SIG-M5 treated with dmso at 0.1 percent for 504 hours (cell line): ENCODE data around the gene WDR37.
"Not testable (repeated sequence)": the region's sequence is repeated elsewhere in the genome, so short reads cannot be mapped to it uniquely, and the experiment has no call there.

Source experiments
- DNase-seq: peaks from one replicate; lab custom pipeline; 2025; ENCODE audit not compliant: unreplicated experiment; lab: John Stamatoyannopoulos, UW

Gene WDR37

DNA sequence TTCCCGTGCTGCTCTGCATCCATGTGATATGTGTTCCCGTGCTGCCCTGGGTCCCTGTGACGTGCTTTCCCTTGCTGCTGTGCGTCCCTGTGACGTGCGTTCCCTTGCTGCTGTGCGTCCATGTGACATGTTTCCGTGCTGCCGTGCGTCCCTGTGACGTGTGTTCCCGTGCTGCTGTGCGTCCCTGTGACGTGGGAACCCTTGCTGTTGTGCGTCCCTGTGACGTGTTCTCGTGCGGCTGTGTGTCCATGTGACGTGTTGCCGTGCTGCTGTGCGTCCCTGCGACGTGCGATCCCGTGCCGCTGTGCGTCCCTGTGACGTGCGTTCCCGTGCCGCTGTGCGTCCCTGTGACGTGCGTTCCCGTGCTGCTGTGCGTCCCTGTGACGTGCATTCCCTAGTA, 45.8 kb downstream of the WDR37 start:
- no peak for DNase-seq

DNA sequence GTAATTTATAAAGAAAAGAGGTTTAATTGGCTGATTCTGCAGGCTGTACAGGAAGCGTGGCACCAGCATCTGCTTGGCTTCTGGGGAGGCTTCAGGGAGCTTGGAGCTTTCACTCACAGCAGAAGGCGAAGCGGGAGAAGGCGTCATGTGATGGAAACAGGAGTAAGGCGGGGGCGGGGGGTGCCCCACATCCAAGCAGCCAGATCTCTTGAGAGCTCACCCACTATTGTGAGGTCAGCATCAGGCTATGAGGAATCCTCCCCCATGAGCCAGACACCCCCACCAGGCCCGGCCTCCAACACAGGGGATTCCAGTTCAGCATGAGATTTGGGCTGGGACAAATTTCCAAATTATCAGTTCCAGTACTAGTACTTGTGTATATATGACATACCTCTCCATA, 46.2 kb downstream of the WDR37 start:
- DNase-seq, result no peak

DNA sequence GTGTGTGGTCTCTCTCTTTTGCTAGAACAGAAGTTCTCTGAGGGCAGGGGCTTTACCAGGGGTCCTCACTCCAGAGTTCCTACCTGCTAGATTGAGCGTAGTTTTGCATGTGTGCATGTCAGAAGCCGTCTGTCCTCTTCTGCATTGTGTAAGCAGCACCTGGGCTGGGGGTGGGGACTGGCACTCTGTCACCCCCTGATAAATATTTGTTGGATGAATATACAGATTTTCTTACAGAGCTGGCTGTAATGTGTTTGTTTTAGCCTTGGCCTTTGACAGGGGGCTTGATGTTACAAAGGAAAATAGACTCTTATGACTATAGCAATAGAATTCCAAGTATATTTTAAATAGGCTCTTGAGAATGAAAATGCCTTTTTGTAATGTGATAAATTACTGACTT, 46.6 kb downstream of the WDR37 start:
- DNase-seq, result no peak

DNA sequence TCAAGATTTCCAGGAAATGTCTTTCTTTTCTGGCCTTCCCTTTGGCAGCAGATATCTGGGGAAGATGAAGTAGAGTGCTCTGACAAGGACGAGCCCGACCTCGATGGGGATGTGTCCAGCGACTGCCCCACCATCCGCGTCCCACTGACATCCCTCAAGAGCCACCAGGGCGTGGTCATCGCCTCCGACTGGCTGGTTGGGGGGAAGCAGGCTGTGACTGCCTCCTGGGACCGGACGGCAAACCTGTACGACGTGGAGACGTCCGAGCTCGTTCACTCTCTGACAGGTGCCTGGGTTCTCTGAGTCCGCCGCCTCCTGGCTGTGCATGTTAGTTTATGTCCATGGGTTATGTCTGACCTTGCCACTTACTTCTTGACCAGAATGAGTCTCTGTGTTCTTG, 47.4 kb downstream of the WDR37 start:
- DNase-seq, result no peak

DNA sequence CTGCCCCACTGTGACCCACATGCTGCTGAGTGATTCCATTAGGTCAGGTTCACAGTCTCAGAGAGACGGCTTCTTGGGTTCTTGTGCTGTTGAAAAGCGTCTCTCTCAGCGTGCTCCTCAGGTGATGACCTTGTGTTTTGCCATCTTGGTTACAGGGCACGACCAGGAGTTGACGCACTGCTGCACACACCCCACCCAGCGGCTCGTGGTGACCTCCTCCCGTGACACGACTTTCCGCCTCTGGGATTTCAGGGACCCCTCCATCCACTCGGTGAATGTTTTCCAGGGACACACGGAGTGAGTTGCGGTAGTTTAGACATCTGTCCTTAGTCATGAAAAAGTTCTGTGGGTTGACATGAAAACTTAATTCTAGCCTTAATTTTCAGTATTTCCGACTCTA, 48.8 kb downstream of the WDR37 start:
- no peak for DNase-seq

DNA sequence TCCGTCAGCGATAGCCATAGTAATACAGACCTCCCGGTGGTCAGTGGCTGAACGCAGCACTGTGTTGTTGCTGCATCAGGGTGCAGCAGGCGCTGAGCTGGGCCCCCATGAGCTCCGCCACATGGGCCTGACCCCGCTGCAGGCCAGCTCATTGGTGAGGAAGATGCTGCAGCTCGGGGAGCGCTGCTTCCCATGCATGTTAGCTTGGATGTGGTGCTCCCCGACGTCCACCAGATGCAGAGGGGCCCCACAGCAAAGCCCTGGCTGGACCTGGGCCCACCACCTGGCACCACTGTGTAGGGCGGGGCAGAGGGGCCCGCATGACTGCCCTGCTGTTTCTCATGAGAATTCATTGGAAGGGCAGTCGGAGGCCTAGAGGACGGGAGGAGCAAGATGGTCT, 50.8 kb downstream of the WDR37 start:
- no peak for DNase-seq

DNA sequence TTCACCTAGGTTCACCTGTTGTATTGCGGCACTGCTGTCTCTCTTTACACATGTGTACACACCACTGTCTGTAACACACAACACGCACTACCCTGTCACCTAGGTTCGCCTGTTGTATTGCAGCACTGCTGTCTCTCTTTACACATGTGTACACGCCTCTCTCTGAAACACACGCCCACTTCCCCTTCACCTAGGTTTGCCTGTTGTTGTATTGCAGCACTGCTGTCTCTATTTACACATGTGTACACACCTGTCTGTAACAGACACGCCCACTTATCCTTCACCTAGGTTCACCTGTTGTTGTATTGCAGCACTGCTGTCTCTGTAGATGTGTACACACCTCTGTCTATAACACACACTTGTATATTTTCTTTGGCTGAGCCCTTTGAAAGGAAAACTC, 51.5 kb downstream of the WDR37 start:
- no peak for DNase-seq

DNA sequence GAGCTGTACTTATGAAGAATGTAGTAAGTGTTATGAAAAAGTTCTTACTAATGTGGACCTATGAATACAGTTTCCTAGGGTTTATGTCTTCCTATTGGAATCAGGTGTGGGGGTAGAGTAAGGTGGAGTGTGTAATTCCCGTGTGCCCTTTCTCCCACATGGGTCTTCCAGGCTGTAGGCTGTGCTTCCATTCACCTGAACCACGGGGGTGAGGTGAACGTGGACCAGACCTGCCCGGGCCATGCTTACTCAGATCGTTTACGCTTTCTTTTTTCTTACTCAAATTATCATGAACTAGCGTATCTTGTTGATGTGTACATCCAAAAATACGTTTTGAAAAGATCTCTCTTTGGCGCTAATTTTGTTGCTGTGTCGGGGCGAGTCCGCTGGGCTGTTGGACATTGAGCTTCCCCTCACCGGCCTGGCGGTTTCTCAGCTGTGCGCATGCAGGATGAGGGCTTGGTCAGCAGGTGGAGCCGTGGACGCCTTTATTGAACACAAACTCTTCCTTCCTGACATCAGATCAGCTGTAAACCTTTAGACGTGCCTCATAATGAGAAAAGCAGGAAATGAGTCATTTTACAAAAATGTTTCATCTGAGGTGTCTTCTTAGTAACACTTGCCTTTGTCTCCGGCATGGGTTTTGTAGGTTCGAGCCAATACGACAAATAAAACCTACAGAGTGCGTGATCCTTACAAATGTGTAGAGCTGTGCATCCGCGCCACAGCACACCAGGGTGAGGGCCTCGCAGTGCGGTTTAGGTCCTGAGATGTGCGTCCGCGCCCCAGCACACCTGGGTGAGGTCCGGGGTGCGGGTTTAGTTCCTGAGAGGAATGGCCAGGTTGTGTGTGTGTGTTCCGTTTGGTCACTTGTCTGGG, 53.8 kb downstream of the WDR37 start:
- DNase-seq, result peak; percentile 64

DNA sequence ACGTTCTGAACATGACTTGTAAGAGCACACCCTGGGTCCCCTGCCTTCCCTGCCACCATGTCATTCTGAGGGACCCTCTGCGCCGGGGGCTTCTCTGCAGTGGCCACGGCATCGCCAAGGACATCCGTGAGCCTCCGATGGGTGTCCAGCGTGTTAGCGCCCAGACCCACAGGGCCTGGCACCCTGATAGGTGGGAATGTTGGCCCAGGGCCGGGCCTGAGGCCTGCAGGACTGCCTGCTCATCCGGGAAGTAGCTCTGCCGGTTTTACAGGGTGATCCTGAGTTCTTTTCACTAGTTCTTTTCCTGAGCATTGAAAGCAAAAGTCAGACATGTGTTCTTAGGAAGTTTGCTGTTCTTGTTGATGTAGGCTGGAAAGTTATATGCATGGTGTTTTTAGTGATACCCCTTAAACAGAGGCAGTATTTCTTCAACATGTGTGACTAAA, 54.5 kb downstream of the WDR37 start:
- DNase-seq, result no peak

DNA sequence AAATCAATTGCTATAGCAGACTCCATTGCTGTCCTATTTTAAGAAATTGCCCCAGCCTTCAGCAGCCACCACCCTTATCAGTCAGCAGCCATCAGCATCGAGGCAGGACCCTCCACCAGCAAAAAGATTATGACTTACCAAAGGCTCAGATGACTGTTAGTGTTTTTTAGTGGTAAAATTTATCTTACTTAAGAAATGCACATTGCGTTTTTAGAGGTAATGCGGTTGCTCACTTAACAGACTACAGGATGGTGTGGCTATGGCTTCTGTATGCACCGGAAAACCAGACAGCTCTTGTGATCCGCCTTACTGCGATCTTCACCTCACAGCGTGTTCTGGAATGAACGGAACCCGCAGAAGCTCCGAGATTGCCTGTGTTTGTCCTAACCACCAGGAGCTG, 58.1 kb downstream of the WDR37 start:
- DNase-seq, result no peak

DNA sequence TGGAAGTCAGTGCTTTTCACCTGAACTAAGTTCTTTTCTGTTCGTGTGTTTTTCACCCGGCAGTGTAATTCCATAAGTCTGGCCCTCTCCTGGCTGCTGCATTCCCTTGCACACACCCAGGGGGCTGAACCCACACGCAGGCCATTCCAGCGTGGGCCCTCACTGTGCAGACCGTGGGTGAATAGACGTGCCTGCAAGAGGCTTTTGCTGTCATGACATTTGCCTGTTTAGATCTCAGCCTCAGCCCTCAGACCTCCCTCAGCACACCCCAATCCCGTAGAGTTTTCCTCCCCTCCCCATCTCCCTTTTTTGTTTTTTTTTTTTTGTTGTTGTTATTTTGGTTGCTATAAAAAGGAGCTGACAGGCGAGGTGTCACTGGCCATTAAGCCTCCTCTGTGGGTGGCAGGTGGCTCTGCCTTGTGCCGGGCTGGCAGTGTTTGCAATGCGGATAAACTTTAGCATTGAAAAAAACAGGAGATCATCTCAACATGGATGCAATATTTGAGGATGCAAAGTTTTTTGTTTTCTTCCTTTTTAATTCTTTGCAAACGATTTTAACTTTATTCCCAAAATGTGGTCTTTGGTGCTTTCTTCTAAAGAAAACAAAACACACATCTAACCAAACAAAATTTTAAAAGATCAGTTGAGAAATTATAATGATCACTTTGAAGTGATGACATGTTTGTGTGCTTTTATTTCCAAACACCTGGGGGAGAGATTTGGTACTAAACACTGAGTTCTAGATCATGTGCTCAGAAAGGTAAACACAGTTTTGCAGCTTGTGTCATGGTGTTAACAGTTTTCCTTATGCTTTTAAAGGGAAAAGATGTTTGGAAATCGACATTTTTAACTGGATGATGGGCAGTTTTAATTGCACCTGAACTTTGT, 58.8 kb downstream of the WDR37 start:
- DNase-seq, result no peak

DNA sequence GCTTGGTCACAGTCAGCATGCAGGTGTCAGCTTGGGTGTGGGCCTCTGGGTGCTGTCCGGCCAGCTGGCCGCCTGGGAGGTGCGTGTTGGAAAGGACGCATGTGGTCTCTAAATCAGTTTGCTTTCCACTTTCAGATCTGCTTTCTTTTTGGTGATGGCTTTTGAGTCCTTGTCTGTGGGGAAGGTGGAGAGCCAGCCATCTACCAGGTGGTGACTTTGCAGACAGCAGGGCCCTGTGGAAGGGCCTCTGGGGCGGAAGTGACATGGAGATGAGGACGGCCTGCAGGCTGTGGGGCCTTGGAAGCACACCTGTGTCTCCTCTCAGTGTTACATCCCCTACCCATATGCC, 59.4 kb downstream of the WDR37 start:
- no peak for DNase-seq

DNA sequence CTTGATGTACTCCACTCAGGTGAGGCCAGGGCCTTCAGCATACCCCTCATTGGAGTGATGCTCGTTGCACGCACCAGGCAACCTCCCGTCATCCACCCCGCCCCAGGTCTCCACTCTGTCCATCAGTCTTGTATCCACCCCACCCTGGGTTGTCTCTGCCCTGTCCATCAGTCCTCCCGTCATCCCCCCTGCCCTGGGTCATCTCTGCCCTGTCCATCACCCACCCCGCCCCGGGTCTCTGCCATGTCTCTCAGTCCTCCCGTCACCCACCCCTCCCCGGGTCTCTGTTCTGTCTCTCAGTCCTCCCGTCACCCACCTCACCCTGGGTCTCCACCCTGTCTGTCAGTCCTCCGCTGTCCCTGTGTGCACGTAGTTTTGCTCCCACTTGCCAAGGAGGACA, 59.9 kb downstream of the WDR37 start:
- DNase-seq, result no peak

DNA sequence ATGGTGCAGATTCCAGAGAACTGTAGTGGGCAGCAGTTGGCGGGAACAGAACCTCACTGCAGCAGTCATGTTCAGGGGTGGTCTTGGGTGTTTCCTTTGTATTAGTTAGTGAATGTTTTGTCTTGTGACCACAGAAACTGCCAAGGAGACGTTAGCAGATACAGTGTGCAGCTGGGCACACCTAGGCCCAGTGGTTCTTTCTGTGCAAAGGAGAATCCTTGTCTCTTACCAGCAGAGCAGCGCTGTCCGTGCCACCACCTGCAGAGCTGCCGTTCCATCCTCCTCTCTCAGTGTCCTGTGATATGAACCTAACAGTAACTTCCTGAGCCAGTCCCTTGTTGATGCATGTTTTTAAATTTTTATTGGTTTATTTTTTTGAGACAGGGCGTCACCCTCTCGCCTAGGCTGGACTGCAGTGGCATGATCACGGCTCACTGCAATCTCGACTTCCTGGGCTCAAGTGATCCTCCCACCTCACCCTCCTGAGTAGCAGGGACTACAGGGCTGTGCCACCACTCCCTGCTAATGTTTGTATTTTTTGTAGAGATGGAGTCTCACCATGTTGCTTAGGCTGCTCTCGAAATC, 60.6 kb downstream of the WDR37 start:
- DNase-seq, result no peak

DNA sequence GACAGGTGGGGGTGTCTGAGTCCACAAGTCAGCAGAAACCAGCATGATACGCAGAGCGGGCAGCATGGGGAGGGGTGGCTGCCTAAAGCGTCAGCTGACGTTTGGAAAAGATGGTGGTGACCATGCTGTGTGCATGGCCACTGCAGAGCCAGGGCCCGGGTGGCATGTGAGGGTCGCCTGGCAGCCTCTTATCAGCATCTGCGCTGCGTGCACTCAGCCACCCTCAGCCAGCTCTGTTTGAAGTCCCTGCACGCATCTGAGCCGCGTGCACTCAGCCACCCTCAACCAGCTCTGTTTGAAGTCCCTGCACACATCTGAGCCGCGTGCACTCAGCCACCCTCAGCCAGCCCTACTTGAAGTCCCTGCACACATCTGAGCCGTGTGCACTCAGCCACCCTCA, 61.5 kb downstream of the WDR37 start:
- DNase-seq, result no peak

DNA sequence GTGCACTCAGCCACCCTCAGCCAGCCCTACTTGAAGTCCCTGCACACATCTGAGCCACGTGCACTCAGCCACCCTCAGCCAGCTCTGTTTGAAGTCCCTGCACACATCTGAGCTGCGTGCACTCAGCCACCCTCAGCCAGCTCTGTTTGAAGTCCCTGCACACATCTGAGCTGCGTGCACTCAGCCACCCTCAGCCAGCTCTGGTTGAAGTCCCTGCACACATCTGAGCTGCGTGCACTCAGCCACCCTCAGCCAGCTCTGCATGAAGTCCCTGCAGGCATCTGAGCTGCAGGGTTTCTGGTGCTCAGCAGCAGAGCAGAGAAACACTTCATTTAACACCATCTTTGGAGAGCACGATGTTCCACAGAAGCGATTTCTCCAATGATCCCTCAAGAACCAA, 62.1 kb downstream of the WDR37 start:
- not testable (repeated sequence) for DNase-seq

DNA sequence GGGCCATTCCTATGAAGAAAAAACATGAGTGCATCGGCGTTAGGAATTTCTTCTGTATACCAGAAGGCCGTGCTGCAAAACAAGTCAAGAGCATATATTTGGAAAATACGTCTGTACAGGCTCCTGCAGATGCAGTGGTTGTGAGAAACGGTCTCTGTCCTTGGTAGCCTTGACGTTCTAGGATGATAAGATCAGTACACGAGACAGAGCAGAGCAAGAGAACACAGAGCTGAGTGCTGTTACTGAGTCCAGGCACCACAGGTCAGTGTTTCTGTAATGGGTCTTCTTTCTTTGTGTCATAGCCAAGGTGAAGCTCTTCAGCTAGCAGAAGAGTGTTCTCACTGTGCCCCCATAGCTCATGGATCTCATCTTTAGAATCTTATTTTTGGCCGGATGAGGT, 62.8 kb downstream of the WDR37 start:
- DNase-seq, result no peak

DNA sequence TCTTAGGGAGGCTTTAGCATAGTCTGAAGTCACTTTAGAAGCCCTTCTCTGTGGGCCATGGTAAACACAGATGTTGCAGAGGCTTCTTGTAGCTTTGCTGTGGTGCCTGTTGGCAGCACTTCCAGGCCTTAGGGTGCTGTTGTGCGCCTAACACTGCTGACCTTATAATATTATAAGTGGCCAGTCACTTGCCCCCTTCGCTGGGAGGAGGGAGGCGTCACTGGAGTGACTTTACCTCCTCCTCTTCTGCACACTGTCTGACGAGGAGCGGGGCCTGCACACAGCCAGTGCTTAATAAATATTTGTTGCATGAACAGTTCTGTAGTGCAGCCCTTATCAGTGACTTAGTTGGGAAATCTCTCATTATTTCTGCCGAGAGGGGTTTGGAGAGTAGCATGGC, 63.3 kb downstream of the WDR37 start:
- DNase-seq, result no peak

DNA sequence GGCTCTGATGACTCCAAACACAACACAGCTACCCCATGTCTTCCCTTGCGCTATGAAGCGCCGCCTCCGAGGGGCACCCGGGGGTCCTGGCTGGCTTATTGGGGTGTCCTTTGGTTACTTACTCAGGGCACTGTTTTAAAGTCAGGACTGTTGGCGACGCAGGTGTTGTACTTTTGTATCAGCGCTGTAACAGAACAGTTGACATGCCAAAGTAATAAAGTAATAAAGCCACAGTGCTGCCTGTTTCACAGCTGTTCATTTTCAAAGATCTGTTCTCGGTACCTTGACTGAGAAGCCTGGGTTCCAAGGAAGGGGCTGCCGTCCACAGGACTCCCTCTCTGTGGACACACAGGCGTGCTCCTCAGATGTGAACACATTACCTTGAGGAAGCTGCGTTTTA, 64.1 kb downstream of the WDR37 start:
- no peak for DNase-seq

DNA sequence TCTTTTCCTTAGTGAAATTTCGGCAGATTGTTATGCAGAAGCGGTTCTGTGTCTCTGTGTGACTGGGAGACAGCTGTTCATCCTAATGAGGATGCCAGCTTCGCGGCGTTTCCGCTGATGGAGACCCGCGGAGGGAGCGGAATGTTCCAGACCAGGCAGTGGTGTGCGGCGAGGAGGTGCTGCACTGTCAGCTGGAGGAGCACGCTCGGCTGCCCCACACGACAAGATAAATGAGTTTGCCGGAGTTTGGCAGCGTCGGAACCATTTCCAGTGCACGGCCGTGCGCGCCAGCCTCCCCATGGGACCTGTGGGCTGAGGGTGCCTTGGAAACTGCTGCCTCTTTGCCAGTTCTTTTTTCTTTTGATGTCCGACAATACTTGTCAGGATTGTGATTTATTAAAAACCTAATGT, 64.6 kb downstream of the WDR37 start:
- DNase-seq, result no peak

DNA sequence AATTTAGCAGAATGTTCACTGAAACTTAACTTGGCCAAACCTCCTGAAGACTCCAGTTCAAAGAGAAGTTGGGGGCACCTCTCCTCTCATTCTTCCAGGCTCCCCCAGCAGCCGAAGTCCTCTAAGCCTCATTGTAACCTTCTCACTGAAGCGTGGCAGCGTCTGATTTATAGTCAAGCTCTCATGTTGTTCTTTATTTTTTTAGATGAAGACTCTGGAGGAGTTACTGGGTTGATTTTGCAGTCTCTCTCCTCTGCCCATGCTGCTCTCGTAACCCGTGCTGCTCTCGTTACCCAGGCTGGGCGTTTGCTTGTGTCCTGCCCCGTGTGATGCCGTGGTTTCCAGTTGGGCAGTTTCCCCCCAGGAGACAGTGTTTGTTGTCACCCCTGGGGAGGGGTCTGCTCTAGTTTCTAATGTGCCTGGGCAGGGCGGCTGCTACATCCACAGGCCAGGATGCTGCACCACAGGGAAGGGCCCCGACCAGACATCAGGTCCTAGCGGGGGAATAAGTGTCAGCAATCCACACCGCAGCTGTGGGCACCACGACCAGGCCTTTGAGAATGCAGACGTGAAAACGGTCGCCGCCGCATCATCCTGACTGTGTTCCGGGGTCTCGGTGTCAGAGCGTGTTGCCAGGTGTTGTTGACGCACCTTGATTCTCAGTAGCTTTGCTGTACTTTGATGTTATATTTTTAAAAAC, 65.2 kb downstream of the WDR37 start:
- DNase-seq, result no peak
